SK-N-SH treated with all-trans-retinoic acid at 6 μM for 48 hours (cell line): Measurements from ENCODE around the gene LAMA5.

Source experiments
- BACH2 ChIP-seq: fragments of 250-450 bp; sonication (Bioruptor Pico); IDR thresholded peaks from 2 replicates; pipeline ENCODE4 v1.9.0; 2021; ENCODE audit warnings: mild to moderate bottlenecking, borderline replicate concordance
- OSR1 ChIP-seq: fragments of 250-450 bp; sonication (Bioruptor Pico); IDR thresholded peaks from 2 replicates; pipeline ENCODE4 v1.8.0; 2022; ENCODE audit warnings: moderate library complexity, mild to moderate bottlenecking, inconsistent platforms
- PATZ1 ChIP-seq: fragments of 250-450 bp; sonication (Bioruptor Pico); IDR thresholded peaks from 2 replicates; pipeline ENCODE4 v1.8.0; 2020; ENCODE audit warnings: mild to moderate bottlenecking, moderate library complexity, borderline replicate concordance
- RARB ChIP-seq: fragments of 250-450 bp; sonication (Bioruptor Pico); IDR thresholded peaks from 2 replicates; pipeline ENCODE4 v1.8.0; 2021; ENCODE audit warnings: mild to moderate bottlenecking, moderate library complexity
- TSHZ2 ChIP-seq: fragments of 250-450 bp; sonication (Bioruptor Pico); IDR thresholded peaks from 2 replicates; pipeline ENCODE4 v1.5.0; 2020; ENCODE audit warnings: mild to moderate bottlenecking, moderate library complexity
- ZC3H10 ChIP-seq: fragments of 250-450 bp; sonication (Bioruptor Pico); IDR thresholded peaks from 2 replicates; pipeline ENCODE4 v1.5.1; 2021; ENCODE audit warnings: mild to moderate bottlenecking, moderate library complexity

GRCh38 chr20:62293946-62294345, 73.2 kb downstream of the LAMA5 start:
- TF ChIP-seq ZC3H10 (CRISPR knock-in tag) (no peak), TSHZ2 (no peak), OSR1 (no peak), RARB (CRISPR knock-in tag) (no peak), BACH2 (CRISPR knock-in tag) (no peak), PATZ1 (CRISPR knock-in tag) (no peak)
